Activated B cell treated with CpG ODN at 0.5 μM for 24 hours (primary cell): ENCODE measurements around the gene CCNJL. TPM values are rescaled to one million over a fixed set of nuclear protein-coding genes. Genes with fewer than 3 reads are reported as not detected.

Experiments used
- ATAC-seq: fragments of 200-7000 bp; cut with Tn5 transposase; one replicate; pipeline ENCODE4 v1.10.0; 2021; ENCODE audit warnings: low read depth, mild to moderate bottlenecking, moderate library complexity
- CTCF ChIA-PET: fragments of 350-600 bp; sonication (Branson Sonifier 250); formaldehyde crosslinking; loops from one replicate; lab custom pipeline; 2021; ENCODE audit warnings: antibody characterized with exemption; lab: Charles Lee
- POLR2A ChIA-PET: fragments of 350-600 bp; sonication (Branson Sonifier 250); formaldehyde crosslinking; loops from one replicate; lab custom pipeline; 2021; ENCODE audit warnings: antibody characterized with exemption; lab: Charles Lee
- DNase-seq: peaks from one replicate; pipeline ENCODE4 v3.0.0; 2022
- H3K27ac Mint-ChIP-seq: one replicate; pipeline ENCODE4 v1.8.0; 2020; ENCODE audit warnings: mixed read lengths
- H3K27me3 Mint-ChIP-seq: one replicate; pipeline ENCODE4 v1.8.0; 2021; ENCODE audit warnings: mixed read lengths
- H3K36me3 Mint-ChIP-seq: one replicate; pipeline ENCODE4 v1.8.0; 2021; ENCODE audit warnings: low read depth, mixed read lengths
- H3K4me1 Mint-ChIP-seq: one replicate; pipeline ENCODE4 v1.8.0; 2021; ENCODE audit warnings: mixed read lengths
- H3K4me3 Mint-ChIP-seq: one replicate; pipeline ENCODE4 v1.8.0; 2020; ENCODE audit warnings: mild to moderate bottlenecking, mixed read lengths
- H3K9me3 Mint-ChIP-seq: one replicate; pipeline ENCODE4 v1.8.0; 2020; ENCODE audit warnings: mixed read lengths
- intact Hi-C: fragments of 100-400 bp; cut with micrococcal nuclease; formaldehyde crosslinking; loops from one replicate; pipeline ENCODE4 v1.15.1; 2024
- total RNA-seq: library from RNA; stranded (reverse); gene quantifications from 2 replicates; pipeline ENCODE4 v1.2.3, GENCODE V29; 2022
- TF ChIP-seq, protein P1 (sequence below): fragments of 200-600 bp; IDR thresholded peaks from one replicate; pipeline ENCODE4 v1.8.0; 2022; ENCODE audit warnings: antibody characterized with exemption, mild to moderate bottlenecking

Gene CCNJL
- total RNA-seq, 1 donor from 2014 or later: 0.09 TPM

DNA sequence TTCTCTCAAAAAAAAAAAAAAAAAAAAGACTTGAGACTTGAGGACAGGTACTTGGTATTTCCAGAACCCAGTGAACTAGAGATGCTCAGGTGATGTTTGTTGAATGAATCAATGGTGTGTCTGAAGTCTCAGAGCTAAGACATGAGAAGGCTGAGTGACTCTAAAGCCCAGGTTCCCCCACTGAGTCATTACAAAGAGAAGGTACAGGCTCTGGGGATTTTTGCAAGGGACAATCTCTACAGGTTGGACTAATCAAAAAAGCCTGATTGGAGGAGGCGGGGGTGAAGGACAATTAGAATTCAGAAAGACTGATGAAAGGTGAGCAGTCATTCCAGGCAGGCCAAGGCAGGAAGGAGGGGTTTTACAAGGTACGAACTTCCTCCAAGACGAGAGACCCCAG, 91.3 kb downstream of the CCNJL start:
- peaks cover 4% of the 10 kb centered on the region for H3K27me3 Mint-ChIP-seq
- H3K36me3 Mint-ChIP-seq: no peaks in the 10 kb centered on the region
- H3K27ac Mint-ChIP-seq: no peak overlapping the region
- DNase-seq (no peak), ATAC-seq (no peak)
- TF ChIP-seq, protein P1, sequence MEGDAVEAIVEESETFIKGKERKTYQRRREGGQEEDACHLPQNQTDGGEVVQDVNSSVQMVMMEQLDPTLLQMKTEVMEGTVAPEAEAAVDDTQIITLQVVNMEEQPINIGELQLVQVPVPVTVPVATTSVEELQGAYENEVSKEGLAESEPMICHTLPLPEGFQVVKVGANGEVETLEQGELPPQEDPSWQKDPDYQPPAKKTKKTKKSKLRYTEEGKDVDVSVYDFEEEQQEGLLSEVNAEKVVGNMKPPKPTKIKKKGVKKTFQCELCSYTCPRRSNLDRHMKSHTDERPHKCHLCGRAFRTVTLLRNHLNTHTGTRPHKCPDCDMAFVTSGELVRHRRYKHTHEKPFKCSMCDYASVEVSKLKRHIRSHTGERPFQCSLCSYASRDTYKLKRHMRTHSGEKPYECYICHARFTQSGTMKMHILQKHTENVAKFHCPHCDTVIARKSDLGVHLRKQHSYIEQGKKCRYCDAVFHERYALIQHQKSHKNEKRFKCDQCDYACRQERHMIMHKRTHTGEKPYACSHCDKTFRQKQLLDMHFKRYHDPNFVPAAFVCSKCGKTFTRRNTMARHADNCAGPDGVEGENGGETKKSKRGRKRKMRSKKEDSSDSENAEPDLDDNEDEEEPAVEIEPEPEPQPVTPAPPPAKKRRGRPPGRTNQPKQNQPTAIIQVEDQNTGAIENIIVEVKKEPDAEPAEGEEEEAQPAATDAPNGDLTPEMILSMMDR: no peak
- ChIA-PET POLR2A (interaction anchor here (0.7 kb wide), 1 partner anchor 40 kb away, joined by 10 read pairs; no protein-coding TSS in a partner anchor), CTCF (no interaction called here)
- intact Hi-C loops: no loop called here
- H3K4me1 Mint-ChIP-seq: no peaks in the 10 kb centered on the region
- H3K9me3 Mint-ChIP-seq: no peaks in the 10 kb centered on the region
- H3K4me3 Mint-ChIP-seq: no peak overlapping the region

DNA sequence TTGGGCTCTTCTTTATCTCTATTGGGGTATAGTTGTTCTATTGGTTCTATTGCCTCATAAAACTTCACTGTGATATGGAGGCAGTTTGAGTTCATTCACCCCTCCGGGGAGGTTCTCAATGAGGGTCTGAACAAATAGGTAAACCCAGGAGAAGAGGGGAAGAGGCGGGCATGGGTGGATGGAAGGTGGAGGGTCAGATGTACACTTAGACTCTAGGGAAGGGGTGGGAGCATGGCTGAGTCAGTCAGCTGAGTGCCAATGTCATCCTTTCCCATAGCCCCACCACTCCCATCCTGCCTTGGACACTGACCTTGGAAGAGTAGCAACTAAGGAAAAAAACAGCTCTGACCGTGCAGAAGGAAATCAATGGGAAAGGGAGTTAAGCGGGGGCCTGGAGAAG, 93.0 kb downstream of the CCNJL start:
- DNase-seq: no peak
- Mint-ChIP-seq H3K27ac (no peak overlapping the region), H3K4me3 (no peak overlapping the region), H3K9me3 (no peaks in the 10 kb centered on the region), H3K4me1 (no peaks in the 10 kb centered on the region), H3K27me3 (peaks cover 4% of the 10 kb centered on the region), H3K36me3 (no peaks in the 10 kb centered on the region)
- ChIA-PET CTCF (no interaction called here), POLR2A (no interaction called here)
- TF ChIP-seq, protein P1: no peak
- intact Hi-C loops: no loop called here
- no peak for ATAC-seq

GRCh38 chr5:160213537-160213936, 98.8 kb downstream of the CCNJL start:
- Mint-ChIP-seq H3K27me3 (no peaks in the 10 kb centered on the region), H3K27ac (no peak overlapping the region), H3K4me1 (no peaks in the 10 kb centered on the region), H3K36me3 (no peaks in the 10 kb centered on the region), H3K9me3 (no peaks in the 10 kb centered on the region), H3K4me3 (no peak overlapping the region)
- intact Hi-C loops: no loop called here
- TF ChIP-seq, protein P1: no peak
- DNase-seq: no peak
- ChIA-PET POLR2A (no interaction called here), CTCF (no interaction called here)
- ATAC-seq: no peak

- no peaks in the 10 kb centered on the region for H3K4me1 Mint-ChIP-seq
- H3K9me3 Mint-ChIP-seq: no peaks in the 10 kb centered on the region
- no peak overlapping the region for H3K27ac Mint-ChIP-seq
- TF ChIP-seq, protein P1: no peak
- H3K4me3 Mint-ChIP-seq: no peak overlapping the region
- ATAC-seq: no peak
- no peaks in the 10 kb centered on the region for H3K27me3 Mint-ChIP-seq
- ChIA-PET CTCF (no interaction called here), POLR2A (no interaction called here)
- no peaks in the 10 kb centered on the region for H3K36me3 Mint-ChIP-seq
- DNase-seq: no peak
- intact Hi-C loops: no loop called here
Observed at GRCh38 chr5:160211352-160211751, 101.0 kb downstream of the CCNJL start.

DNA sequence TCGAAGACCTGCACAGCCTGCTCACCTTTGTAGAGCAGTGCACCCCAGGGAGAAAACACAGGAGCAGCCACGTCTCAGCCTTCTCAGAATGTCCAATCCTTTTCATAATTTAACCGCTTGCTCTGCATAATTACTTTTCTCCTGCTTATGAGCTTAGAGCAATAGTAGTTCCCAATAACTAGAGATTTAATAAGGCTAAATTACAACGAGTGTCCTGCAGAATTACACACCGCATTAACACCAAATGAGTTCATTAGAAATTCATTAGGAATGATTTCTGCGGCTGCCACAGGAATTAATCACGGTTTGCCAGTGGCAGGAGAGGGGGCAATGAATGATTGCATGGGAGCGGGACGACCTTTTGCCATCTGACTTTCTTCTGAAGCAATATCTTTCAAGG, 101.8 kb downstream of the CCNJL start:
- Mint-ChIP-seq H3K27ac (no peak overlapping the region), H3K36me3 (no peaks in the 10 kb centered on the region), H3K4me3 (no peak overlapping the region), H3K4me1 (no peaks in the 10 kb centered on the region), H3K9me3 (no peaks in the 10 kb centered on the region), H3K27me3 (peaks cover 2% of the 10 kb centered on the region)
- intact Hi-C loops: no loop called here
- POLR2A ChIA-PET: no interaction called here
- CTCF ChIA-PET: interaction anchor here (0.8 kb wide), 1 partner anchor 135 kb away, joined by 3 read pairs; no protein-coding TSS in a partner anchor
- ATAC-seq: no peak
- DNase-seq: no peak
- TF ChIP-seq, protein P1: no peak
